HG02642 (cell line): ENCODE data around the gene ANKMY1.

Experiments used
- ATAC-seq: cut with Tn5 transposase; IDR thresholded peaks from one replicate; pipeline ENCODE4 v1.9.1; 2021; ENCODE audit warnings: mild to moderate bottlenecking; ENCODE audit not compliant: unreplicated experiment, poor library complexity

The ANKMY1 gene

GRCh38 chr2:240491483-240491882 is 66.3 kb downstream of the ANKMY1 start:
- no peak for ATAC-seq

GRCh38 chr2:240482141-240482540 is 75.6 kb downstream of the ANKMY1 start:
- no peak for ATAC-seq

- ATAC-seq, result no peak
These were observed 76.1 kb downstream of the ANKMY1 start for GRCh38 chr2:240481720-240482119.

- no peak for ATAC-seq
These were observed 76.8 kb downstream of the ANKMY1 start for GRCh38 chr2:240480834-240481623.

GRCh38 chr2:240479111-240479501 is 78.7 kb downstream of the ANKMY1 start:
- no peak for ATAC-seq

GRCh38 chr2:240478346-240479110 is 79.3 kb downstream of the ANKMY1 start:
- no peak for ATAC-seq

GRCh38 chr2:240477916-240478315 is 79.9 kb downstream of the ANKMY1 start:
- ATAC-seq, result no peak

- ATAC-seq, result no peak
These were observed 84.6 kb downstream of the ANKMY1 start for GRCh38 chr2:240473211-240473610.

- no peak for ATAC-seq
These were observed 85.6 kb downstream of the ANKMY1 start for GRCh38 chr2:240472078-240472790.

- ATAC-seq, result no peak
These were observed 88.0 kb downstream of the ANKMY1 start for GRCh38 chr2:240469740-240470139.

- no peak for ATAC-seq
These were observed 88.5 kb downstream of the ANKMY1 start for GRCh38 chr2:240469239-240469636.

- no peak for ATAC-seq
These were observed 89.2 kb downstream of the ANKMY1 start for GRCh38 chr2:240468303-240469238.

- no peak for ATAC-seq
These were observed 90.0 kb downstream of the ANKMY1 start for GRCh38 chr2:240467659-240468302.

GRCh38 chr2:240467149-240467642 is 90.6 kb downstream of the ANKMY1 start:
- ATAC-seq, result no peak

GRCh38 chr2:240466579-240467148 is 91.1 kb downstream of the ANKMY1 start:
- ATAC-seq, result no peak

GRCh38 chr2:240465765-240466578 is 91.8 kb downstream of the ANKMY1 start:
- ATAC-seq, result no peak

GRCh38 chr2:240465268-240465764 is 92.5 kb downstream of the ANKMY1 start:
- no peak for ATAC-seq
